Mesendoderm (in vitro differentiated cells): ENCODE results near the gene NHLRC4.

Experiments used
- DNase-seq: peaks from one replicate; pipeline ENCODE4 v3.0.0; 2013
- H2AK5ac ChIP-seq: 2 replicates; pipeline ENCODE4 v1.6.1; 2013; ENCODE audit warnings: low read length, inconsistent platforms
- H2BK120ac ChIP-seq: 2 replicates; pipeline ENCODE4 v1.6.1; 2013; ENCODE audit warnings: low read depth, mild to moderate bottlenecking, low read length, moderate library complexity, mixed read lengths
- H2BK15ac ChIP-seq: replicated peaks from 2 replicates; pipeline ENCODE4 v1.6.1; 2013; ENCODE audit warnings: low read depth, mild to moderate bottlenecking, moderate library complexity
- H2BK5ac ChIP-seq: 2 replicates; pipeline ENCODE4 v1.6.1; 2013; ENCODE audit warnings: low read length, inconsistent platforms
- H3K18ac ChIP-seq: 2 replicates; pipeline ENCODE4 v1.6.1; 2013; ENCODE audit warnings: mild to moderate bottlenecking, low read length, mixed read lengths
- H3K23ac ChIP-seq: one replicate; pipeline ENCODE4 v1.6.1; 2013; ENCODE audit warnings: low read length
- H3K27ac ChIP-seq: 2 replicates; pipeline ENCODE4 v1.5.1; 2013; ENCODE audit warnings: low read depth, mild to moderate bottlenecking, inconsistent platforms, low read length, moderate library complexity
- H3K27me3 ChIP-seq: 2 replicates; pipeline ENCODE4 v1.6.1; 2013; ENCODE audit warnings: low read length, control low read depth, mild to moderate bottlenecking, inconsistent platforms; ENCODE audit not compliant: insufficient read depth, poor library complexity
- H3K36me3 ChIP-seq: 2 replicates; pipeline ENCODE4 v1.6.1; 2013; ENCODE audit warnings: low read length, inconsistent platforms; ENCODE audit not compliant: control insufficient read depth, insufficient read depth
- H3K4ac ChIP-seq: one replicate; pipeline ENCODE4 v1.6.1; 2013; ENCODE audit warnings: low read depth, mild to moderate bottlenecking, low read length, moderate library complexity
- H3K4me1 ChIP-seq: 2 replicates; pipeline ENCODE4 v1.6.1; 2013; ENCODE audit warnings: low read depth, low read length, inconsistent platforms; ENCODE audit not compliant: control insufficient read depth
- H3K4me2 ChIP-seq: 2 replicates; pipeline ENCODE4 v1.6.1; 2013; ENCODE audit warnings: low read length
- H3K4me3 ChIP-seq: 2 replicates; pipeline ENCODE4 v1.5.1; 2013; ENCODE audit warnings: mild to moderate bottlenecking, low read length
- H3K56ac ChIP-seq: one replicate; pipeline ENCODE4 v1.6.1; 2013; ENCODE audit warnings: low read length
- H3K79me1 ChIP-seq: 2 replicates; pipeline ENCODE4 v1.6.1; 2013; ENCODE audit warnings: low read length, inconsistent platforms
- H3K79me2 ChIP-seq: 2 replicates; pipeline ENCODE4 v1.6.1; 2013; ENCODE audit warnings: mild to moderate bottlenecking, low read length; ENCODE audit not compliant: control insufficient read depth, insufficient read depth
- H3K9ac ChIP-seq: 2 replicates; pipeline ENCODE4 v1.6.1; 2013; ENCODE audit warnings: low read length, inconsistent platforms
- H4K5ac ChIP-seq: one replicate; pipeline ENCODE4 v1.6.1; 2013; ENCODE audit warnings: low read length
- H4K8ac ChIP-seq: one replicate; pipeline ENCODE4 v1.6.1; 2013; ENCODE audit warnings: low read depth, mild to moderate bottlenecking, control low read depth, low read length, moderate library complexity
- WGBS: extraction: QIAGEN DNeasy Blood & Tissue Kit; methylation state at CpG from one replicate; pipeline ENCODE4 v1.1.7; 2013; ENCODE audit warnings: low lambda C conversion rate, missing lambda C conversion rate; ENCODE audit not compliant: insufficient coverage; ENCODE audit errors: extremely low coverage; 5-methylcytosine and 5-hydroxymethylcytosine counted together

The NHLRC4 gene

DNA sequence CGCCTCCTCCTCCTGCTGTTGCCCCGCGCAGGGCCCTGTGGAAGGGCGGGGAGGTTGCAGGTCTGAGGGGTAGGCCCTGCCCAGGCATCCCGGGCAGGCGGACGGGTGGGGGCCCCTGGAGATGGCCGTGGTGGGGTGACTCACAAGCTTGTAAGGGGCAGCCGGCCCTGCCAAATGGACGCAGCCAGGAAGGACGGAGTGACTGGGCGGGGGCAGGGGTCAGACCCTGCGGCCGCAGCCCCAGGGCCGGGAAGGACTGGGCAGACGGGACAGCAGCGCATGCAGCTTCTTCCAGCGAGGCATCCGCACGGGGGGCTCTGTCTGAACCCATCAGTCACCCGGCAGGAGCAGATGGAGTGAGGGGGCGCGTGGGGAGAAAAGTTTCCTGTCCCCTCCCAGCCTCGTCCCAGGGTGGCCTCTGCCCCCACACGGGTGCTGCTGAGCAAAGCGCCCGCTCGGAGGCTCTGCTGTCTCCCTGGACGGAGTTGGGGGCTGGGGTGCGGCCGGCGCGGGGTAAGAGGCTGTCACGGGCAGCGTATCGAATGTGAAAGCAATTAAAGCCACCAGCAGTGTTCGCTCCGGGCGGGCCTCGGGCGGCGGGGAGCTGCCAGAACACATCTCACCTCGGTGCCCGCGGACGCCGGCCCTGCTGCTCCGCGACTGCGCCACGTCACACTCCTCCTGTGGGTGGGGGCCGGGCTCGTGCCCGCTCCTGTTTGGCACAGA, 12.0 kb upstream of the NHLRC4 start:
- H2BK120ac ChIP-seq, result no peak overlapping the region
- no CpG with 5 or more reads among the region's 54 CpGs for WGBS
- H3K18ac ChIP-seq, result no peak overlapping the region
- no peak overlapping the region for H2AK5ac ChIP-seq
- no peak overlapping the region for H3K4me2 ChIP-seq
- H3K4me1 ChIP-seq, result no peaks in the 10 kb centered on the region
- H3K79me1 ChIP-seq, result peaks cover under 1% of the 10 kb centered on the region
- no peak overlapping the region for H4K8ac ChIP-seq
- H3K23ac ChIP-seq, result no peak overlapping the region
- no peak overlapping the region for H2BK15ac ChIP-seq
- H3K79me2 ChIP-seq, result no peaks in the 10 kb centered on the region
- no peak overlapping the region for H3K4ac ChIP-seq
- H3K4me3 ChIP-seq, result no peak overlapping the region
- H3K36me3 ChIP-seq, result no peaks in the 10 kb centered on the region
- no peak for DNase-seq
- H3K27me3 ChIP-seq, result peaks cover 4% of the 10 kb centered on the region
- no peak overlapping the region for H4K5ac ChIP-seq
- no peak overlapping the region for H2BK5ac ChIP-seq
- no peak overlapping the region for H3K27ac ChIP-seq
- H3K56ac ChIP-seq, result no peak overlapping the region
- H3K9ac ChIP-seq, result no peak overlapping the region

DNA sequence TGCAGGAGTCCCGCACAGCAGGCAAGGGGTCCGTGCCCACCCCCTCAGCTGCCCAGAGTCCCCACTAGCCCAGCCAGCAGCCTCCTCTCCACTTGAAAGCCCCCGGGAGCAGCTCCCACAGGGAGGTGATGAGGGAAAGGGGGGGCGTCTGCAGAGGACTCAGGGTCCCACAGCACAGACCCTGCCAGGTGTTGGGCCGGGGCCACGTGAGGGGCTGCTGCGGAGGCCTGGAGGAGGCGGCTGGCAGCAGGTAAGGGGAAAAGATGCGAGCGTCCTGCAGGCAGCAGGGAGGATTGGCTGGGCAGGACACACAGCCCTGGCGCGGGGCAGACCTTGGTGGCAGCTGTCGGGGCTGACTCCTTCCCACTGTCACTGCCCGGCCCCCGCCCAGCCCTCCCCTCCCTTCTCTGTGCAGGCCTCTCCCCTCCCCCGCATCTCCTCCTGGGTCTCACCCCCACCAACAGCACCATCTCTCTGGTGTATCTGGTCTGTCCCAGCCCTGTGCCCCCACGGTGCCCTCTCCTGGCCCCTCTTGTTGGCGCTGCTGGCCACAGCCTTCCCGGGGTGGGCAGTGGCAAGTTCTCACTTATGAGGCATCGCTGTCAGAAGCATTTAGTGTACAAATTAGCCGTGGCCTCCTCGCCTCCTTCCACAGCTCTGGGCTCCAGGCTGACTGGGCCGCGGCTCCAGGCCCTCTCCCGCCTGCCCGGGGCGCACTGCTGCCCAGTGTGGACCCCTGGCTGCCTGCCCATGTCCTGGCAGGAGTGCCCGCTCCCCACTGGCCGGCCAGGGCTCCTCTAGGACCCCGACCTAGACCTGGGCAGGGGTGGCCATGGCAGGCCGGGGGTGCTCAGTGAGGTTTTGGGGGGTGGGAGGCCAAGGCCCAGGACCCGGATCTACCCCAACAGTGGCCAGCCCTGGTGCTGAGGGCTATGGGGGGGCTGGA, 11.0 kb upstream of the NHLRC4 start:
- no peaks in the 10 kb centered on the region for H3K4me1 ChIP-seq
- H3K79me2 ChIP-seq, result no peaks in the 10 kb centered on the region
- no peak for DNase-seq
- no peak overlapping the region for H3K23ac ChIP-seq
- H4K8ac ChIP-seq, result no peak overlapping the region
- H4K5ac ChIP-seq, result no peak overlapping the region
- H3K4me2 ChIP-seq, result no peak overlapping the region
- H3K56ac ChIP-seq, result no peak overlapping the region
- H3K18ac ChIP-seq, result no peak overlapping the region
- no peak overlapping the region for H2BK5ac ChIP-seq
- no peak overlapping the region for H3K4me3 ChIP-seq
- no peak overlapping the region for H3K27ac ChIP-seq
- H3K36me3 ChIP-seq, result no peaks in the 10 kb centered on the region
- H2BK15ac ChIP-seq, result no peak overlapping the region
- H2BK120ac ChIP-seq, result no peak overlapping the region
- H3K4ac ChIP-seq, result no peak overlapping the region
- H2AK5ac ChIP-seq, result no peak overlapping the region
- H3K27me3 ChIP-seq, result peaks cover 7% of the 10 kb centered on the region
- no peak overlapping the region for H3K9ac ChIP-seq
- no peaks in the 10 kb centered on the region for H3K79me1 ChIP-seq
- no CpG with 5 or more reads among the region's 32 CpGs for WGBS

DNA sequence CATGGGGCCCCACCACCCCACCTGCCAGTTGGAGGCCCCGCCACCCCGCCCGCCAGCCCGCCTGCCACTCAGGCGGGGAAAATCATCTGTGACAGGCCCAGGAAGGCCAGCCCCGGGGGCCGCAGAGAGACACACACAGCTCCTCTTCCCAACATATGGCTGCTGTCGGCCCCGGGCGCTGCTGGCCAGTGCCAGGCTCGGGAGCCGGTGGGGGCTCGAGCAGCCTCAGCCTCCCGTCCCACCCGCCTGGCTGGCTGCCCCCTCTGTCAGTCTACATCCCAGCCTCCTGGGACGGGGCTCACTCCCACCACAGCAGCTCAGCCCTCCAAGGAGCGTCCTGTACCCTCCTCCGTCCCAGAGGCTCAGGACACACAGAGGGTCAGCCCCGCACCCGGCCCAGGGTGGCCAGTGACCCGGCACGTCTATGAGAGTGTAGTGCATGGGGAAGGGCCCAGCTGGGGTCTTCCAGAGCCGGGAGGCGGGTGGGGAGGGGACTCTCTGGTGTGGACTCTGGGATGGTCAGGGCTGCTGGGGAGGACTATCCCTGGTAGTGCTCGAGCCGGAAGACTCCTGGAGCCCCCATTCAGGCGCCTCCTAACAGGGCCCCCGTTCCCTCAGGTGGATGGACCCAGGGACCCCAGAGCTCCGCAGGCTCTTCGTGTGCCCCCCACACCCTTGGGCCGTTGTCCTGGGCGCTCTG, 10.2 kb upstream of the NHLRC4 start:
- Histone ChIP-seq H3K4me3 (no peak overlapping the region), H2BK5ac (no peak overlapping the region), H3K27me3 (peaks cover 10% of the 10 kb centered on the region), H2AK5ac (no peak overlapping the region), H3K4me1 (no peaks in the 10 kb centered on the region), H2BK15ac (no peak overlapping the region), H3K79me1 (no peaks in the 10 kb centered on the region), H3K4ac (no peak overlapping the region), H2BK120ac (no peak overlapping the region), H4K8ac (no peak overlapping the region), H3K23ac (no peak overlapping the region), H3K9ac (no peak overlapping the region), H3K27ac (no peak overlapping the region), H3K56ac (no peak overlapping the region), H3K36me3 (no peaks in the 10 kb centered on the region), H3K79me2 (no peaks in the 10 kb centered on the region), H3K4me2 (no peak overlapping the region), H4K5ac (no peak overlapping the region), H3K18ac (no peak overlapping the region)
- no CpG with 5 or more reads among the region's 32 CpGs for whole genome bisulfite sequencing
- DNase-seq, result no peak

DNA sequence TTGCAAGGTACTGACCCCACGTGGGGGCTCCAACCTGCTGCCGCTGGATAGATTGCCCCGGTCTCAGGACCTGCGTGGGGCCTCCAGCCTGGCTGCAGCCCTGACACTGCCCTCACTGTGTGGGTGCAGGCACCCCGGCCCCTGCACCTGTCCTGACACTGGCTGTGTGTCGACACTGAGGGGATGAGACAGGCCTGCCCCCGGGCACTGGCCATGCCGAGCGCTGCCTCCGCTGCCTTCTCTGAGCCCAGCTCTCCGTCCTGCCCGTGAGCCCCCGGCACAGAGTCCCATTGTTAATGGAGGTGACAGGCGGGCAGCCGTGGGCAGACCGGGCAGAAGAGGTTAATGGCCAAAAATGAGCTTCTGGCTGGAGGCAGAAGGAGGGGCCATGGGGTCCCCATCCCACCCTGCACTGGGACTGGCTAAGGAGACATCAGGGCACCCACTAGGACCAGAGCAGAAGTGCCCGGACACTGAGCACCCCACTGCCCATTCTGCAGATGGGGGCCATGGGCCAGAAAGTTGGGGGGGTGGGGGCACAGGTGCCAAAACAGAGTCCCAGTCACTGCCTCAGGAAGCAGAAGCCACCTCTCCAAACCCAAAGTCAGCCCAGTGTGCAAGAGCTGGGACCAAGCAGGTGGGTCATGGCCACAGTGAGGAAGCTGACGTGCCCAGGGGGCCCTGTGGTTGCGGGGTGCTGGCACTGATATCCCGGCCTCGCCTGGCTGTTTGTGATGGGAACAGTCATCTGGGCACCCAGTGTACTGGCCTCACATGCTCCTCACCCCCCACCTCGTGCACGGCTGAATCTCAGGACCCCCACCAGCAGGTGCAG, 9.1 kb upstream of the NHLRC4 start:
- Histone ChIP-seq H3K23ac (no peak overlapping the region), H3K4me2 (no peak overlapping the region), H4K5ac (no peak overlapping the region), H3K27me3 (peaks cover 10% of the 10 kb centered on the region), H4K8ac (no peak overlapping the region), H3K56ac (no peak overlapping the region), H2BK15ac (no peak overlapping the region), H3K36me3 (no peaks in the 10 kb centered on the region), H3K4me3 (no peak overlapping the region), H2BK120ac (no peak overlapping the region), H2AK5ac (no peak overlapping the region), H3K79me2 (no peaks in the 10 kb centered on the region), H3K9ac (no peak overlapping the region), H3K4ac (no peak overlapping the region), H3K27ac (no peak overlapping the region), H2BK5ac (no peak overlapping the region), H3K18ac (no peak overlapping the region), H3K4me1 (no peaks in the 10 kb centered on the region), H3K79me1 (no peaks in the 10 kb centered on the region)
- DNase-seq, result no peak
- no CpG with 5 or more reads among the region's 23 CpGs for WGBS

DNA sequence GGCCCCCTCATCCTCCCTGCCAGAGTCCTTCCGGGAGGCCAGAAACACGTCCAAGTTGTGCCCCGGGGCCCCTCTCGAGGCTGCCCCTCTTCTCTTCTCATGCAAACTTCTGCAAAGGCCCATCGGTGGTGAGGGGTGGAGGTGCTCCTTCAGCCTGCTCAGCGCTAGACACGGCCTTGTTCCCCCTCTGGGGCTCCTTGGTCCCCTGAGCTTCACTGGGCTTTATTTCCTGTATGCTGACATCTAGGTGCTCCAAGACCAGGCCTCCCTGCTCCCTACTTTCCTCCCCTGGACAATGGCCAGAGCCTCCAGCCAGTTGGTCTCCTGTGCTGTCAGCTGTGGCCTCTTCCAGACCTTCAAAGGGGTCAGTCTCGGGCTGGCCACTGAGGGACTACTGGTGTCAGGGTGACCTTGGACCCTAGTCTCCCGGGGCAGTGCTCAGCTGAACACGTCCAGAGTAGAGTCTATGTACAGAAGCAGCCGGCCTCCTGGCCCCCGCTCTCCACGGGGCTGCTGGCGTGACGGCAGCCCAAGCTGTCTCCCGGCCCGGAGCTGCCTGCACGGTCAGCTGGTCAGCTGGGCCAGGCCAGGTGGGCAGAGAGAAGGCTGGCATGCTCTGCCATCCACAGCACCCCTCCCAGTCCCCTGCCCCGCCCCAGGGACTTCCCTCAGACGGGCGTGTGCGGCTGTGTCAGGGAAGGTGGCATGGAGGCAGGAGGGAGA, 8.3 kb upstream of the NHLRC4 start:
- no peak overlapping the region for H3K23ac ChIP-seq
- no peaks in the 10 kb centered on the region for H3K79me2 ChIP-seq
- WGBS, result no CpG with 5 or more reads among the region's 22 CpGs
- H3K4me3 ChIP-seq, result no peak overlapping the region
- H3K27me3 ChIP-seq, result peaks cover 10% of the 10 kb centered on the region
- H3K27ac ChIP-seq, result no peak overlapping the region
- no peak overlapping the region for H3K9ac ChIP-seq
- no peaks in the 10 kb centered on the region for H3K36me3 ChIP-seq
- no peak overlapping the region for H4K8ac ChIP-seq
- H3K56ac ChIP-seq, result no peak overlapping the region
- H3K4me1 ChIP-seq, result no peaks in the 10 kb centered on the region
- no peak overlapping the region for H3K18ac ChIP-seq
- no peak overlapping the region for H2BK5ac ChIP-seq
- H2BK120ac ChIP-seq, result no peak overlapping the region
- DNase-seq, result no peak
- no peaks in the 10 kb centered on the region for H3K79me1 ChIP-seq
- no peak overlapping the region for H2BK15ac ChIP-seq
- no peak overlapping the region for H2AK5ac ChIP-seq
- no peak overlapping the region for H4K5ac ChIP-seq
- no peak overlapping the region for H3K4ac ChIP-seq
- H3K4me2 ChIP-seq, result no peak overlapping the region
